CD4-positive, CD25-positive, alpha-beta regulatory T cell (primary cell): ENCODE results near the gene METTL6. TPM values are rescaled to one million over a fixed set of nuclear protein-coding genes. Genes with fewer than 3 reads are reported as not detected.
"Not testable (repeated sequence)": the region's sequence is repeated elsewhere in the genome, so short reads cannot be mapped to it uniquely, and the experiment has no call there.

Source experiments
- ATAC-seq, 2 donors: fragments of 150-1000 bp; cut with Tn5 transposase; one replicate each; pipeline ENCODE4 v1.10.0; 2021; ENCODE audit warnings: low read depth in 2 of 2, moderate number of reproducible peaks in 2 of 2, moderate library complexity in 1 of 2
- DNase-seq, 3 donors: peaks; one replicate each; pipeline versions ENCODE4 v3.0.0 to v3.0.0-alpha.2; 2012 to 2022; ENCODE audit warnings: mixed read lengths in 1 of 3
- H3K27ac ChIP-seq: one replicate; pipeline ENCODE4 v1.7.0; 2013; ENCODE audit warnings: mild to moderate bottlenecking, low read length; ENCODE audit not compliant: insufficient read depth, poor library complexity, severe bottlenecking
- H3K27me3 ChIP-seq: one replicate; pipeline ENCODE4 v1.7.0; 2013; ENCODE audit warnings: low read length; ENCODE audit not compliant: control insufficient read depth, insufficient read depth
- H3K36me3 ChIP-seq: one replicate; pipeline ENCODE4 v1.7.0; 2013; ENCODE audit warnings: mild to moderate bottlenecking, low read length, moderate library complexity; ENCODE audit not compliant: control insufficient read depth, insufficient read depth
- H3K4me1 ChIP-seq: 2 replicates; pipeline ENCODE4 v1.7.0; 2013; ENCODE audit warnings: mild to moderate bottlenecking, low read length; ENCODE audit not compliant: insufficient read depth, control insufficient read depth, poor library complexity, severe bottlenecking
- H3K4me3 ChIP-seq: one replicate; pipeline ENCODE4 v1.7.0; 2013; ENCODE audit warnings: low read depth, mild to moderate bottlenecking, low read length, moderate library complexity
- H3K9me3 ChIP-seq, 2 experiments: 1 replicate in 1 of 2; 2 replicates in 1 of 2; pipeline ENCODE4 v1.7.0; 2013; ENCODE audit warnings: low read length in 2 of 2, mild to moderate bottlenecking in 1 of 2, moderate library complexity in 1 of 2; ENCODE audit not compliant: control insufficient read depth in 2 of 2
- H3K27ac Mint-ChIP-seq, 3 donors: one replicate each; pipeline ENCODE4 v1.8.0; 2020 to 2022; ENCODE audit warnings: mild to moderate bottlenecking in 3 of 3, mixed read lengths in 3 of 3, moderate library complexity in 2 of 3
- H3K27me3 Mint-ChIP-seq: one replicate; pipeline ENCODE4 v1.8.0; 2022; ENCODE audit warnings: mild to moderate bottlenecking, mixed read lengths
- H3K36me3 Mint-ChIP-seq: one replicate; pipeline ENCODE4 v1.8.0; 2020; ENCODE audit warnings: mixed read lengths
- H3K4me1 Mint-ChIP-seq, 4 donors: one replicate each; pipeline ENCODE4 v1.8.0; 2020 to 2022; ENCODE audit warnings: mixed read lengths in 4 of 4, mild to moderate bottlenecking in 1 of 4
- H3K4me3 Mint-ChIP-seq, 4 donors: one replicate each; pipeline ENCODE4 v1.8.0; 2020 to 2022; ENCODE audit warnings: mild to moderate bottlenecking in 4 of 4, mixed read lengths in 4 of 4, moderate library complexity in 3 of 4
- H3K9me3 Mint-ChIP-seq, 7 donors: one replicate each; pipeline ENCODE4 v1.8.0; 2020 to 2022; ENCODE audit warnings: mixed read lengths in 7 of 7, mild to moderate bottlenecking in 3 of 7, moderate library complexity in 2 of 7
- polyA plus RNA-seq, 4 donors: library from polyadenylated mRNA; unstranded; fragments of 300-500 nt; fragmentation: Illumina TruSeq; gene quantifications; one replicate each; pipeline ENCODE4 v1.2.3, GENCODE V29; 2021
- total RNA-seq: library from RNA; stranded (reverse); gene quantifications from one replicate; pipeline ENCODE4 v1.2.3, GENCODE V29; 2022

METTL6 gene
- total and polyA plus RNA-seq, 5 donors from 2014 or later = 9.4 to 18.0 (median 16.1) TPM

- Mint-ChIP-seq H3K27ac (peak overlapping the region in 1 of 3 donors; percentile 54), H3K36me3 (peaks cover 41% of the 10 kb centered on the region)
- not testable (repeated sequence) for H3K4me3 Mint-ChIP-seq, H3K4me1 Mint-ChIP-seq, H3K27ac ChIP-seq, H3K27me3 Mint-ChIP-seq, H3K27me3 ChIP-seq, H3K9me3 Mint-ChIP-seq, H3K9me3 ChIP-seq, H3K4me1 ChIP-seq, DNase-seq, ATAC-seq, H3K4me3 ChIP-seq
- H3K36me3 ChIP-seq = peaks cover 58% of the 10 kb centered on the region
Observed at GRCh38 chr3:15410966-15411365, 16.4 kb downstream of the METTL6 start.

GRCh38 chr3:15409774-15410173 is 17.6 kb downstream of the METTL6 start:
- DNase-seq (no peak), ATAC-seq (no peak)
- Mint-ChIP-seq H3K4me1 (peaks cover 0 to 4% (median 0%) of the 10 kb centered on the region in 4 donors), H3K4me3 (no peak overlapping the region), H3K27me3 (no peaks in the 10 kb centered on the region), H3K9me3 (no peaks in the 10 kb centered on the region), H3K27ac (no peak overlapping the region), H3K36me3 (peaks cover 29% of the 10 kb centered on the region)
- Histone ChIP-seq H3K9me3 (no peaks in the 10 kb centered on the region), H3K4me3 (no peak overlapping the region), H3K36me3 (peaks cover 46% of the 10 kb centered on the region), H3K4me1 (no peaks in the 10 kb centered on the region), H3K27ac (no peak overlapping the region), H3K27me3 (no peaks in the 10 kb centered on the region)

DNA sequence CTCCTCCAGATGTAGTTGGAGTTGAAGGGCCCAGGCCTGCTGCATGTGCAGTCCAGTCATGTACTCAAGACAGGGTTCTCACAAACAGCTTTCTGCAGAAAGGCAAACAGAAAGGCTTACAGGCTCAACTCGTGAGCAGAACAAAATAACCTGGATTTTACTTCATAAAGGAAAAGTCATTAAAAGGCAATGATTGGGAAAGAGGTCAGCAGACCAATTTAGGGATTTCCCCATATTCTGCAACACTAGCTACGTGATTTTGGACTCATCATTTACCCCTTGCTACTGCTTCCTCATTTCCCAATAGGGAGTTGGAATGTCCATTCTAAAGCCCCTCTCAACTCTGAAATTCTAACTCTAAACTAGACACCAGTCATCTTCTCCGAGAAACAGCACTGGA is 18.1 kb downstream of the METTL6 start:
- Mint-ChIP-seq H3K9me3 (no peaks in the 10 kb centered on the region), H3K4me3 (no peak overlapping the region), H3K36me3 (peaks cover 29% of the 10 kb centered on the region), H3K4me1 (peaks cover 0 to 4% (median 0%) of the 10 kb centered on the region in 4 donors), H3K27me3 (no peaks in the 10 kb centered on the region), H3K27ac (peak overlapping the region in 1 of 3 donors; percentile 59)
- H3K4me3 ChIP-seq = no peak overlapping the region
- H3K27me3 ChIP-seq = no peaks in the 10 kb centered on the region
- ATAC-seq (no peak), DNase-seq (no peak)
- no peaks in the 10 kb centered on the region for H3K4me1 ChIP-seq
- no peaks in the 10 kb centered on the region for H3K9me3 ChIP-seq
- H3K36me3 ChIP-seq = peaks cover 42% of the 10 kb centered on the region
- no peak overlapping the region for H3K27ac ChIP-seq

GRCh38 chr3:15405448-15406050 is 21.8 kb downstream of the METTL6 start:
- no peak overlapping the region for H3K4me3 ChIP-seq
- DNase-seq (peak in 2 of 3 donors; percentile 63 to 81), ATAC-seq (peak; percentile 62 to 70)
- Mint-ChIP-seq H3K27ac (no peak overlapping the region), H3K4me3 (no peak overlapping the region), H3K36me3 (peaks cover 14% of the 10 kb centered on the region), H3K4me1 (peaks cover 3 to 13% (median 4%) of the 10 kb centered on the region in 4 donors), H3K9me3 (no peaks in the 10 kb centered on the region), H3K27me3 (no peaks in the 10 kb centered on the region)
- no peak overlapping the region for H3K27ac ChIP-seq
- no peaks in the 10 kb centered on the region for H3K27me3 ChIP-seq
- peaks cover 10% of the 10 kb centered on the region for H3K36me3 ChIP-seq
- no peaks in the 10 kb centered on the region for H3K4me1 ChIP-seq
- H3K9me3 ChIP-seq = no peaks in the 10 kb centered on the region

DNA sequence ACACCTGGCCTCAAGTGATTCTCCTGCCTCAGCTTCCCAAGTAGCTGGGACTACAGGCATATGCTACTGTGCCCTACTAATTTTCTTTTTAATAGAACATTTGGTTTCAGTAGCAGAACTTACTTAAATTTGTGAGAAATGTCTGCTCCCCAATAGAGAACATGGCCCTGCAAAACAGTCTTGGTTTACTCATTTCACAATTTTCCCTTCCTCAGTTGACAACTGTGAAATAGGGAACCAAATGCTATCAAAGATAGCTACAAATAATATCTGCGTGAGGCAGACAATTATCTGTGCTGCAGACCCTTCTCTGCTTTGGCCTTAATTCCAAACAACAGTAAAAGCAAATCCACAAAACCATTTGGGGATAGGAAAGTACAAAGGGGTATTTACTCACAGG is 22.6 kb downstream of the METTL6 start:
- no peaks in the 10 kb centered on the region for H3K27me3 Mint-ChIP-seq
- peaks cover 9% of the 10 kb centered on the region for H3K36me3 Mint-ChIP-seq
- H3K9me3 Mint-ChIP-seq = no peaks in the 10 kb centered on the region
- Histone ChIP-seq H3K27ac (no peak overlapping the region), H3K27me3 (no peaks in the 10 kb centered on the region), H3K36me3 (peaks cover 2% of the 10 kb centered on the region), H3K4me1 (peaks cover 4% of the 10 kb centered on the region), H3K9me3 (no peaks in the 10 kb centered on the region), H3K4me3 (no peak overlapping the region)
- H3K4me1 Mint-ChIP-seq = peaks cover 7 to 21% (median 10%) of the 10 kb centered on the region in 4 donors
- ATAC-seq (no peak), DNase-seq (no peak)
- H3K27ac Mint-ChIP-seq = no peak overlapping the region
- H3K4me3 Mint-ChIP-seq = no peak overlapping the region

GRCh38 chr3:15403965-15404364 is 23.4 kb downstream of the METTL6 start:
- peaks cover 7 to 23% (median 13%) of the 10 kb centered on the region in 4 donors for H3K4me1 Mint-ChIP-seq
- no peak overlapping the region for H3K27ac Mint-ChIP-seq
- no peak for ATAC-seq

GRCh38 chr3:15403495-15403894 is 23.8 kb downstream of the METTL6 start:
- no peak overlapping the region for H3K27ac ChIP-seq
- Mint-ChIP-seq H3K27me3 (no peaks in the 10 kb centered on the region), H3K4me3 (no peak overlapping the region), H3K9me3 (no peaks in the 10 kb centered on the region), H3K36me3 (peaks cover 4% of the 10 kb centered on the region), H3K4me1 (peaks cover 7 to 23% (median 13%) of the 10 kb centered on the region in 4 donors), H3K27ac (no peak overlapping the region)
- no peak overlapping the region for H3K4me3 ChIP-seq
- DNase-seq (no peak), ATAC-seq (no peak)
- peaks cover 6% of the 10 kb centered on the region for H3K4me1 ChIP-seq
- H3K36me3 ChIP-seq = no peaks in the 10 kb centered on the region
- no peaks in the 10 kb centered on the region for H3K27me3 ChIP-seq
- no peaks in the 10 kb centered on the region for H3K9me3 ChIP-seq

More at GRCh38 chr3:15403965-15404364, 23.4 kb downstream of the METTL6 start:
- Histone ChIP-seq H3K36me3 (no peaks in the 10 kb centered on the region), H3K27me3 (no peaks in the 10 kb centered on the region), H3K27ac (no peak overlapping the region), H3K4me1 (peaks cover 6% of the 10 kb centered on the region), H3K4me3 (no peak overlapping the region), H3K9me3 (no peaks in the 10 kb centered on the region)
- no peak for DNase-seq
- no peaks in the 10 kb centered on the region for H3K9me3 Mint-ChIP-seq
- H3K36me3 Mint-ChIP-seq = peaks cover 4% of the 10 kb centered on the region
- no peaks in the 10 kb centered on the region for H3K27me3 Mint-ChIP-seq
- H3K4me3 Mint-ChIP-seq = no peak overlapping the region

DNA sequence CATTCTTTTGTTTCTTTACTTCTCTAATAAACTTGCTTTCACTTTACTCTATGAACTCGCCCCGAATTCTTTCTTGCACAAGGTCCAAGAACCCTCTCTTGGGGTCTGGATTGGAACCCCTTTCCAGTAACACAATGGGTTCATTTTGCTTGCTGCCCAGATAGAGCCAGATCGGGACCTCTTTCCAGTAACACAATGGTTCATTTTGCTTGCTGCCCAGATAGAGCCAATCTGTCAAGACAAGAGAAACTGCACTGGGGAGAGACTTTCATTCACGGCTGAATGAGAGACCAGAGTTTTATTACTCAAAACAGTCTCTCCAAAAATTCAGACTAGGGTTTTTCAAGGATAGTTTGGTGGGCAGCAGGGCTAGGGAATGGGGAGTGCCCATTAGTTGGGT is 25.4 kb downstream of the METTL6 start:
- Histone ChIP-seq H3K9me3 (no peaks in the 10 kb centered on the region), H3K4me3 (no peak overlapping the region), H3K27ac (no peak overlapping the region), H3K27me3 (no peaks in the 10 kb centered on the region), H3K4me1 (peaks cover 6% of the 10 kb centered on the region), H3K36me3 (no peaks in the 10 kb centered on the region)
- ATAC-seq (no peak), DNase-seq (no peak)
- Mint-ChIP-seq H3K9me3 (no peaks in the 10 kb centered on the region), H3K4me3 (no peak overlapping the region), H3K4me1 (peaks cover 7 to 23% (median 14%) of the 10 kb centered on the region in 4 donors), H3K27me3 (no peaks in the 10 kb centered on the region), H3K27ac (peak overlapping the region in 1 of 3 donors; percentile 22), H3K36me3 (no peaks in the 10 kb centered on the region)
